Thyroid gland (tissue), 4 donors: ENCODE measurements around the gene ZBTB1. TPM values are rescaled to one million over a fixed set of nuclear protein-coding genes. Genes with fewer than 3 reads are reported as not detected.

Source experiments
- DNase-seq, 2 donors: peaks; one replicate each; pipeline ENCODE4 v3.0.0-alpha.2; 2019
- H3K27ac ChIP-seq, 3 donors: fragments of 200-600 bp; sonication (generic); 1 replicate in 2 of 3; 2 replicates in 1 of 3; pipeline ENCODE4 v1.5.1; 2016 to 2019; ENCODE audit warnings: mild to moderate bottlenecking in 1 of 3, moderate library complexity in 1 of 3
- H3K27me3 ChIP-seq: fragments of 200-600 bp; sonication (generic); one replicate; pipeline ENCODE4 v1.5.1; 2019
- H3K36me3 ChIP-seq, 2 donors: fragments of 200-600 bp; sonication (generic); one replicate each; pipeline ENCODE4 v1.5.1; 2016 to 2019
- H3K4me1 ChIP-seq, 2 donors: fragments of 200-600 bp; sonication (generic); one replicate each; pipeline ENCODE4 v1.5.1; 2017 to 2019
- H3K4me3 ChIP-seq, 3 donors: fragments of 200-600 bp; sonication (generic); replicated peaks in 1 of 3; 1 replicate in 2 of 3; 2 replicates in 1 of 3; pipeline ENCODE4 v1.5.1; 2016; ENCODE audit warnings: mild to moderate bottlenecking in 1 of 3
- H3K9me3 ChIP-seq: fragments of 200-600 bp; sonication (generic); one replicate; pipeline ENCODE4 v1.5.1; 2017
- CTCF ChIP-seq, 6 experiments: fragments of 200-600 bp in 3 of 6; fragments of 450-650 bp in 3 of 6; sonication (generic) in 3 of 6; IDR thresholded peaks; one replicate each; pipeline ENCODE4 v1.5.1; 2016 to 2019; ENCODE audit warnings: antibody characterized with exemption in 6 of 6, mild to moderate bottlenecking in 2 of 6, inconsistent platforms in 1 of 6, moderate library complexity in 1 of 6
- POLR2A ChIP-seq, 2 donors: fragments of 450-650 bp; IDR thresholded peaks; one replicate each; pipeline ENCODE4 v1.6.1; 2017; ENCODE audit warnings: antibody characterized with exemption in 2 of 2, mild to moderate bottlenecking in 2 of 2, moderate library complexity in 1 of 2
- WGBS, 2 donors: methylation state at CpG; one replicate each; pipeline ENCODE4 v1.1.5; 2017; 5-methylcytosine and 5-hydroxymethylcytosine counted together
- intact Hi-C: fragments of 100-400 bp; cut with DNase I; formaldehyde crosslinking; loops from one replicate; pipeline ENCODE4 v1.15.1; 2023
- total RNA-seq, 4 donors: library from RNA; depleted of rRNA; stranded (reverse); fragments of >200 nt; gene quantifications; one replicate each; pipeline ENCODE4 v1.2.3, GENCODE V29; 2016

Gene ZBTB1
- total RNA-seq, 4 donors from 2014 or later = 44.5 to 72.0 (median 55.9) TPM

- DNase-seq = no peak
- H3K4me3 ChIP-seq = no peak overlapping the region
- TF ChIP-seq POLR2A (IDR thresholded peaks at IDR 0.05) (no peak), CTCF (IDR thresholded peaks at IDR 0.05) (no peak)
- intact Hi-C loops = no loop called here
- peak overlapping the region in 1 of 3 donors; percentile 30 for H3K27ac ChIP-seq
- peaks cover 39 to 46% of the 10 kb centered on the region in 2 donors for H3K4me1 ChIP-seq
- no peaks in the 10 kb centered on the region for H3K9me3 ChIP-seq
- no peaks in the 10 kb centered on the region for H3K36me3 ChIP-seq
- H3K27me3 ChIP-seq = no peaks in the 10 kb centered on the region
Measured at GRCh38 chr14:64495252-64495651, 9.3 kb upstream of the ZBTB1 start.

GRCh38 chr14:64496764-64497163, 7.8 kb upstream of the ZBTB1 start:
- Histone ChIP-seq H3K4me1 (peaks cover 51 to 61% of the 10 kb centered on the region in 2 donors), H3K27ac (peak overlapping the region; percentile 6 to 45 (median 36)), H3K9me3 (no peaks in the 10 kb centered on the region), H3K36me3 (no peaks in the 10 kb centered on the region), H3K4me3 (no peak overlapping the region), H3K27me3 (no peaks in the 10 kb centered on the region)
- TF ChIP-seq POLR2A (IDR thresholded peaks at IDR 0.05) (no peak), CTCF (IDR thresholded peaks at IDR 0.05) (no peak)
- intact Hi-C loops = no loop called here
- no peak for DNase-seq

DNA sequence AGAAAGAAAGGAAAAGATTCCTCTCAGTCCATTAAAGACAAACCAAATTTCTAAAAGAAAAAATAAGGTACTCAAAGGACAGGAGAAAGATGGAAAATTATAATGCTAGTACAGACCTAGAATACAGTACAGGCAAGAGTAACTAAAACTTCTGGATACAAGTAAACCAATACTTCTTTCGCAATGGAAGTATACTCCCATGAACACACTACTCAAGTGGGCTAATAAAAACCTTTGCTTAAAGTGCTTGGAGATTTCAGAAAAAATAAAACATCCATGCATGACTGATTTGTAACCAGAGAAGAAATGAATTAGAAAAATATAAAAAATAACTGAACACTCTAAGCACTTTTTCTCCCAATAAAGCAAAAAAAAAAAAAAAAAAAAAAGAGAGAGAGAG, 4.5 kb upstream of the ZBTB1 start:
- WGBS, 2 donors = 41 to 44% methylated on average over 1 of the region's 1 CpG
- Histone ChIP-seq H3K4me1 (peaks cover 46 to 61% of the 10 kb centered on the region in 2 donors), H3K4me3 (no peak overlapping the region), H3K36me3 (no peaks in the 10 kb centered on the region), H3K27ac (peak overlapping the region; percentile 99 to 100 (median 99)), H3K27me3 (no peaks in the 10 kb centered on the region), H3K9me3 (no peaks in the 10 kb centered on the region)
- TF ChIP-seq CTCF (IDR thresholded peaks at IDR 0.05) = no peak
- TF ChIP-seq POLR2A (IDR thresholded peaks at IDR 0.05) = no peak
- intact Hi-C loops = no loop called here
- no peak for DNase-seq

GRCh38 chr14:64501411-64502171, 3.0 kb upstream of the ZBTB1 start:
- H3K9me3 ChIP-seq = no peaks in the 10 kb centered on the region
- H3K27ac ChIP-seq = peak overlapping the region; percentile 99 to 100 (median 99)
- TF ChIP-seq POLR2A (IDR thresholded peaks at IDR 0.05) (peak in 1 of 2 donors; percentile 71), CTCF (IDR thresholded peaks at IDR 0.05) (peak in 2 of 6 experiments; percentile 22 to 30)
- H3K4me3 ChIP-seq = no peak overlapping the region
- DNase-seq = peak; percentile 75 to 77
- H3K4me1 ChIP-seq = peaks cover 51 to 60% of the 10 kb centered on the region in 2 donors
- no peaks in the 10 kb centered on the region for H3K36me3 ChIP-seq
- intact Hi-C loops = no loop called here
- H3K27me3 ChIP-seq = no peaks in the 10 kb centered on the region
- 44 to 48% methylated on average over 8 of the region's 8 CpGs for WGBS, 2 donors

DNA sequence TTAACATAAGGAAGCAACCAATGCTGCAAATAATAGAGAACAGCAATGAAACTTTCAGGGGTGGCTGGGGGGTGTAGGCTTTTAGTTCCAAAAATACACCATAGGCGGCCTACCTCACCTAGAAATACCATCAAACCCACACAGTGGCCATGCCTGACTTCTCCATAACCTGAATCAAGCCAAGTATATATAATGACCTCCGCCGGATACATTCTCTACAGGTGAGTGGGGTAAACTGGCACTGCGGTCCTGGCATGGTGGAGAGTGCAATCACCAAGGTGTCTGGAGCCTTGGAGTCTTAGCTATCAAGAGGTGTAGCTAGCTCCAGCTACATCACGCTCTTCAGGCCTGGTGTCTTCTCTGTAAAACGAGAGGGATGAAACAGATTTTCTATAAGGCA, 2.1 kb upstream of the ZBTB1 start:
- Histone ChIP-seq H3K4me1 (peaks cover 51 to 61% of the 10 kb centered on the region in 2 donors), H3K36me3 (no peaks in the 10 kb centered on the region), H3K27ac (peak overlapping the region; percentile 99 to 100 (median 99)), H3K27me3 (no peaks in the 10 kb centered on the region), H3K9me3 (no peaks in the 10 kb centered on the region), H3K4me3 (peak overlapping the region in 1 of 3 donors; percentile 66)
- no peak for TF ChIP-seq CTCF (IDR thresholded peaks at IDR 0.05)
- WGBS, 2 donors = 49 to 51% methylated on average over 6 of the region's 6 CpGs
- intact Hi-C loops = no loop called here
- no peak for DNase-seq
